Ishikawa (cell line): Measurements from ENCODE around the gene TMC3.

Source experiments
- CEBPB ChIP-seq: IDR thresholded peaks from 2 replicates; pipeline ENCODE4 v1.6.1; 2012
- CREB1 ChIP-seq: IDR thresholded peaks from 2 replicates; pipeline ENCODE4 v1.6.1; 2012; ENCODE audit warnings: low read depth
- EGR1 ChIP-seq: IDR thresholded peaks from 2 replicates; pipeline ENCODE4 v1.6.1; 2012
- EP300 ChIP-seq: IDR thresholded peaks from 2 replicates; pipeline ENCODE4 v1.6.1; 2012; ENCODE audit warnings: borderline replicate concordance
- FOXM1 ChIP-seq: IDR thresholded peaks from 2 replicates; pipeline ENCODE4 v1.6.1; 2012; ENCODE audit warnings: low read depth, borderline replicate concordance
- MAX ChIP-seq: IDR thresholded peaks from 2 replicates; pipeline ENCODE4 v1.6.1; 2012
- NFIC ChIP-seq: IDR thresholded peaks from 2 replicates; pipeline ENCODE4 v1.6.1; 2012
- RAD21 ChIP-seq: IDR thresholded peaks from 2 replicates; pipeline ENCODE4 v1.6.1; 2012; ENCODE audit warnings: low read depth
- REST ChIP-seq: IDR thresholded peaks from 2 replicates; pipeline ENCODE4 v1.6.1; 2012; ENCODE audit warnings: low read depth, mild to moderate bottlenecking
- TAF1 ChIP-seq: IDR thresholded peaks from 2 replicates; pipeline ENCODE4 v1.6.1; 2012; ENCODE audit warnings: low read depth, mild to moderate bottlenecking
- TCF12 ChIP-seq: IDR thresholded peaks from 2 replicates; pipeline ENCODE4 v1.6.1; 2012; ENCODE audit warnings: low read depth
- TEAD4 ChIP-seq: IDR thresholded peaks from 2 replicates; pipeline ENCODE4 v1.6.1; 2012
- USF1 ChIP-seq: IDR thresholded peaks from 2 replicates; pipeline ENCODE4 v1.6.1; 2012
- YY1 ChIP-seq: IDR thresholded peaks from 2 replicates; pipeline ENCODE4 v1.6.1; 2012; ENCODE audit warnings: low read depth
- ZBTB7A ChIP-seq: IDR thresholded peaks from 2 replicates; pipeline ENCODE4 v1.6.1; 2012; ENCODE audit warnings: low read depth

TMC3 gene

GRCh38 chr15:81337241-81337640 lies 36.8 kb downstream of the TMC3 start:
- TF ChIP-seq EGR1 (no peak), TAF1 (no peak), ZBTB7A (no peak), RAD21 (no peak), EP300 (no peak), USF1 (no peak), REST (no peak)

GRCh38 chr15:81336568-81336967 lies 37.4 kb downstream of the TMC3 start:
- TF ChIP-seq NFIC = no peak
- no peak for TF ChIP-seq CREB1
- no peak for TF ChIP-seq EP300
- TF ChIP-seq USF1 = no peak
- TF ChIP-seq TAF1 = no peak
- TF ChIP-seq RAD21 = peak; percentile 65

GRCh38 chr15:81335631-81336030 lies 38.4 kb downstream of the TMC3 start:
- TF ChIP-seq REST = no peak
- no peak for TF ChIP-seq TCF12
- TF ChIP-seq USF1 = no peak
- no peak for TF ChIP-seq CREB1
- TF ChIP-seq EGR1 = no peak
- no peak for TF ChIP-seq ZBTB7A
- TF ChIP-seq TEAD4 = no peak
- TF ChIP-seq EP300 = no peak
- no peak for TF ChIP-seq NFIC
- no peak for TF ChIP-seq RAD21
- no peak for TF ChIP-seq FOXM1
- no peak for TF ChIP-seq YY1
- TF ChIP-seq MAX = no peak
- TF ChIP-seq CEBPB = no peak
- TF ChIP-seq TAF1 = no peak

- TF ChIP-seq RAD21 (no peak), EGR1 (no peak), TAF1 (no peak), TEAD4 (no peak), FOXM1 (no peak), CREB1 (no peak), CEBPB (no peak), ZBTB7A (no peak)
Measured at GRCh38 chr15:81334768-81335435, 39.1 kb downstream of the TMC3 start.

- TF ChIP-seq TEAD4 (no peak), YY1 (no peak), RAD21 (no peak), CREB1 (no peak), EP300 (no peak), ZBTB7A (no peak), CEBPB (no peak), TCF12 (no peak), EGR1 (no peak), USF1 (no peak), FOXM1 (no peak), TAF1 (no peak), NFIC (no peak), MAX (no peak), REST (no peak)
Measured at GRCh38 chr15:81333363-81333762, 40.6 kb downstream of the TMC3 start.
